GM18861 (cell line): ENCODE results near the gene COL15A1.

Experiments
- ATAC-seq: cut with Tn5 transposase; IDR thresholded peaks from one replicate; pipeline ENCODE4 v1.9.1; 2021; ENCODE audit not compliant: unreplicated experiment

Gene COL15A1

DNA sequence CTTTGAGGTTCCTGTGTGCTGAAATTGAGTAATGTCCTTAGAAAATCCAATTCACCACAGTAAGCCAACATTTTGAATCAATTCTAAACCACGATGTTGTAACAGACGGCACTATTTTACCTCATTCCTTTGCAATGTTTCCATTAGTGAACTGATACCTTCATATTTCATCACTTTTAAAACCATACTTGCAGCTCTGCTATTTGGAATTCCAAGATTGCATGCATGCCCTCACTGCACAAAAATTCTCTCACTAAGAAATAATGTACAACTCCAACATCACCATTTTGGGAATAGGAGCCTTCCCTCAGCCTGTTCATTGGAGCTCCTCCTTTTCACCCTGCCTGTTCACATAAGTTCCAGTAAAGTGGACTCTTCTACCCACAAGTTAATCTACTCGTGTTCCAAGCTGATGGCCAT lies 86.4 kb downstream of the COL15A1 start:
- no peak for ATAC-seq

DNA sequence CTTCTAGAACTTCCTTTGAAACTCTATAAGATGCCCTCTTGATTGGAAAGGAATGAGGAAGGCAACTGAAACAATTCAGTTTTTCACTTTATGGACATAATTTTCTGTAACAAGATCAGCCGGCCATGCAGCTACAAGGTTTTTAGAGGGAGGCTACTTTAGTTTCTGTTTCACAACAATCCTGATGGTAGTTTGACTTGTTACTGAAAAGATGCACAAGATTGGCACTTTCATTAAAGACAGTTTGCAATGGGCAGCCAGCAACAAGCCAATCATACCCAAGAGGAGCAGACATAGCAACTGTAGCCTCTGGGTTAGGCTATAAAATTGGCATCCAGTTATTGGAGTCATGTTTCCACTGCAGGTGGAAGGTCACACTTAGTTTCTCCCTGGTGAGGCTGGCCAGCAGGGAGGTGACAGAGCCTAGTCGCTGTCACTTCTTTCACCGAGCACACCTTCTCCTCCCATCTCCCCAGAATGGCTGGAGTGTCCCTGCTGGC lies 87.0 kb downstream of the COL15A1 start:
- ATAC-seq, result no peak

GRCh38 chr9:99031319-99031718 lies 87.6 kb downstream of the COL15A1 start:
- no peak for ATAC-seq

DNA sequence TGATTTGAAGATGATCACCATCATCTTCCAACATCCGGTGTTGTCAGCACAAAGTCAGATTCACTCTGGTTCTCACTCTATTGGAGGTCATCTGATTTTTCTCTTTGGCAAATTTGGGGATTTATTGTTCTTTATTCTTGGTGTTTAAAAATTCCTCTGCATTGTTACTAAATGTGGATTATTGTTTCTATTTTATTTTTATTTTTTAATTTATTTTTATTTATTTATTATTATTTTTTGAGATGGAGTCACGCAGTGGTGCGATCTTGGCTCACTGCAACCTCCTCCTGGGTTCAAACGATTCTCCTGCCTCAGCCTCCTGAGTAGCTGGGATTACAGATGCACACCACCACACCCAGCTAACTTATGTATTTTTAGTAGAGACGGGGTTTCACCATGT lies 88.3 kb downstream of the COL15A1 start:
- ATAC-seq, result no peak

GRCh38 chr9:99034149-99034548 lies 90.4 kb downstream of the COL15A1 start:
- ATAC-seq, result no peak

DNA sequence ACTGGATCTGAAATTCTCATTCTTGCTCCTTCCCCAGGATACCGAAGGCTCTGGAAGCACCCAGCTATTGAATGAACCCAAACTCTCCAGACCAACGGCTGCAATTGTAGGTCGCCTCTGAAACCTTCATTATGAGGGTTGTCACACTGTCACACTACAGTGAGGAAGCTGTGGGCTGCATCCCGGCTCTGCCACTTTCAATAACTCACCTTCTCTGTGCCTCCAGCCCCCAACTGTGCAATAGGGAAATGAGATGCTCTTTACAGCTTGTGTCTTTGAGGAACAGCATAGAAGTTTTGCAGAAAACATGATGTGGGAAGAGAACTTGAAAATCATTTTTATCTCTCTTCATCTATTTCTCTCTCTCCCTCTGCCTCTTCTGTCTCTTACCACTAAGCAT lies 91.6 kb downstream of the COL15A1 start:
- ATAC-seq, result no peak

- ATAC-seq, result no peak
Observed at GRCh38 chr9:99037769-99038483, 94.2 kb downstream of the COL15A1 start.

- no peak for ATAC-seq
Observed at GRCh38 chr9:99038484-99038820, 94.7 kb downstream of the COL15A1 start.

- ATAC-seq, result no peak
Observed at GRCh38 chr9:99039505-99040182, 95.9 kb downstream of the COL15A1 start.

- ATAC-seq, result no peak
Observed at GRCh38 chr9:99040251-99040900, 96.7 kb downstream of the COL15A1 start.

DNA sequence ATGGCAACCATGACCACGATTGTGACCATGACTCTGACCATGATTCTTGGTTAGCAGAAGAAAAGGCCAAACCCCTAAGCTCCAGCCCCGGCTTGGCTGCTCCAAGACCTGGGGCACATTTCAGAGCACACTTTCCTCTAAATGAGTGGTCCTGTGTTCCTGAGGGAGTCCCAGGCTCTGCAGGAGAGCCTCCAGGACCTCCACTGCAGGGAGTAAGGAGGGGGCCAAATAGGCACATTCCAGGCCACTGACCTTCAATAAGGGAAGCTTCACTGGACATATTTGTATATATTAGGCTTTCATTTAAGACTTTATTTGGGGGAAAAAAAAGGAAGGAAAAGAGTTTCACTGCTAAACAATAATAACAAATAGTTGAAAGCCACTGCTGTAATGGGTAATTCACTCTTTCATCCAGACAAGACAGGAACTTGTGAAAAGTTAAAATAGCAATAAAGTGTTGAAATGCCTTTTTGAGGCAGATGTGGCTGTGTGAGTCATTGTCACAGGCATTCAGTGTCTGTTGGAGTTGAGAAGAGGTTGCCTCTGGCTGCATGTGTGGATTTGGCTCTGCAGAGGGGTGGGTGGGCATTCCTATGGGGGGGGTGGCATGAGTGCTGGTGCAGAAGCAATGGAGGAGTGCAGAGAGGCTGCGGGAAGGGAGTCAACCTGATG lies 97.3 kb downstream of the COL15A1 start:
- ATAC-seq, result no peak

GRCh38 chr9:99041618-99042017 lies 97.9 kb downstream of the COL15A1 start:
- no peak for ATAC-seq

DNA sequence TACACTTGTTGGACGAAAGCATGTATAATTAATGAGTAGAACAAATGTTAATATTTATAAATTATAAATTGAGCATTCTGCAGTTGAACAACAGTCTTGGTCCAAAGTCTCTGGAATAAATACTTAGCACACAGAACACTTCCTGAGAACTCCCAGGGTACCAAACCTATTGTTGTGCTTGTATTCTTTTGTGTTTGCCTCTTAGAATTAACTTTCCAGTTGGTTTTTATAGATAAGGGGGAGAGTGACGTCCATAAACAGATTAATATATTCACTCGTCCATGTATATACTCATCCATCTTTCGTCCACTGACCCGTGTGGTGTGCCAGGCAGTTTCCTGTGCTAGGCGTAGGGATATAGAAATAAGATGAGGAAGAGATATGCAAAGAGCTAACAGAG lies 98.9 kb downstream of the COL15A1 start:
- ATAC-seq, result no peak

- ATAC-seq, result no peak
Observed at GRCh38 chr9:99044827-99045226, 101.1 kb downstream of the COL15A1 start.

DNA sequence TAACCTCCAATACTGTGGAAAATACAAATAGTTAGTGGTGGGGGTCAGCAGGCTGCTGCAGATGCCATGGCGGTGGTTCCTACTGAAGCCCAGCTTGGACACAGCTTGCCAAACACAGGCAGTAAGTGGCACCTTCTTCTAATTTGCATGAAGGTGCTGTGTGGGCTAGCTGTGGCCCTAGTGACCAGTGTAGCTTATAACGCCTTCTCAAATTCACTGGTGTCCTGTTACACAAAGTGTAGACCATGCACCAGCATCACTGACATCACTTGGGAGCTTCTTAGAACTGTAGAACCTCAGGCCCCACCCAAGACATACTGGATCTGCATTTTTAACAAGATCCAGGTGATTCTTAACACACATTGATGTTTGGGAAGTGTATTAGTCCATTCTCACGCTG lies 102.4 kb downstream of the COL15A1 start:
- no peak for ATAC-seq

GRCh38 chr9:99046542-99047071 lies 102.9 kb downstream of the COL15A1 start:
- no peak for ATAC-seq

- no peak for ATAC-seq
Observed at GRCh38 chr9:99049228-99049627, 105.5 kb downstream of the COL15A1 start.

GRCh38 chr9:99049641-99050040 lies 105.9 kb downstream of the COL15A1 start:
- no peak for ATAC-seq

DNA sequence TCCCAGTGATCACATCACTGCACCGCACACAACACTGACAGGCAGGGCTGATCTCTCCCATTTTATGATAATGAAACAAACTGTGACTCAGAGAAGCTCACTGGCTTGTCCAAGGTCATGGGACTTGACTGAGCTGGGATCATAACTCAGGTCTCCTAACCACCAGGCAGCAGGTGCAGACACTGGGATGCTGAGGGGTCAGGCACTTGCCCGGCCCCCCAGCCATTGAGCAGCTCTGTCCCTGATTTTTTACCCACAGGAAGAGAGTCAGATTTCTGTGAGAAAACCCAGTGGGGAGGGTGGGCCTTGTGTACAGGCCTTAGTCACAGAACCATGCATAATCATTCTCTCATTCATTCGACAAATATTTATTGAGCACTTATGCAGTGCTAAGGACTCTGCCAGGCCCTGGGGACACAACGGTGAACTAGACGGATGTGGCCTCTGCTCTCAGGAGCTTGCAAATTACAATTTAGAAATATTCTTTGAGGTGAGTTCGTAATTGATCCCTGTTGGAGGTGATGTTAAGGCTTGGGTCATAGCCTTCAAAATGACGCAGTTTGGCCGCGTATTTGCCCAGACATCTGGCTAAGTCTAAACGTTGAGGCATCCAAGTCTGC lies 106.7 kb downstream of the COL15A1 start:
- no peak for ATAC-seq

GRCh38 chr9:99050924-99051323 lies 107.2 kb downstream of the COL15A1 start:
- no peak for ATAC-seq

GRCh38 chr9:99051406-99051805 lies 107.7 kb downstream of the COL15A1 start:
- ATAC-seq, result no peak
